Heart left ventricle (tissue), 13 donors: ENCODE measurements around the gene SOBP.

Source experiments
- POLR2A ChIP-seq, 2 donors: fragments of 450-650 bp; IDR thresholded peaks; one replicate each; pipeline ENCODE4 v1.6.1; 2017; ENCODE audit warnings: antibody characterized with exemption in 2 of 2, mild to moderate bottlenecking in 2 of 2, moderate library complexity in 2 of 2
- TF ChIP-seq, protein P1 (sequence below), 12 donors: fragments of 200-600 bp; sonication (generic) in 4 of 12; IDR thresholded peaks; one replicate each; pipeline versions ENCODE4 v1.5.0 to v1.8.0; 2018 to 2022; ENCODE audit warnings: antibody characterized with exemption in 12 of 12, mild to moderate bottlenecking in 5 of 12
- donor health status: ischemic (EF 13 %, LVEDD 7.1; RV severe dilation, severe dysfunction).
- donor health status: DM: no; HTN: yes; CAD: no.
- donor health status: DM: no; HTN: no; CAD: no.
- donor health status: ischemic (EF 25% LVEDD 6.9; RV normal size, moderate dysfunction).
- donor health status: ischemic (EF 25% LVEDD 5.7; RV mildly dilated, moderate dysfunction).
- donor health status: ischemic (EF 35%, LVEDD 5.7; RV mildly dilated, moderate dysfunction).
- donor health status: nonischemic (EF 11% LVEDD 7.7; RV severe dilation, severe dysfunction).
- donor health status: DM: yes; HTN: yes; CAD: no.
- donor health status: PGD.
- donor health status: ischemic (EF 29% LVEDD 5.4; RV normal size, mild dysfunction).
- donor health status: nonischemic (EF 23%, LVEDD 6.1; RV moderate dilation, normal function).

DNA sequence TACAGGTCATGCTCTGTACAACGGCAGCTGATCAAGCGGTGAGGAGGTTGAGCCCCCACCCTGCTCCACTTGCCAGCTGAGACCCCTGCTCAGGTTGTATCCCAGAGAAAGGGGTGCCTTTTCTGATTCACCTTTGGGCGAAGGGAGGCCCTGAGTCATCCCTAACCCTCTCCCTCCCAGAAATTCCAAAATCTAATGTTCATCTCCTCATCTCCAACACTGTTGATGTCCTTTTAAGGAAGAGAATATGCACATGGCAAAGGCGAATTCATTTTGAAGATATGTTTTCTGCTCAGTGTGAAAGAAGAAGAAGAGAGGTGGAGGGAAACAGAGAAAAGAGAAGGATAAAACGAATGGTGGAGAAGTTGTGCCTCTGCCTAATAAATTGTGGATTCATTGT lies 213.7 kb downstream of the SOBP start:
- TF ChIP-seq, protein P1, sequence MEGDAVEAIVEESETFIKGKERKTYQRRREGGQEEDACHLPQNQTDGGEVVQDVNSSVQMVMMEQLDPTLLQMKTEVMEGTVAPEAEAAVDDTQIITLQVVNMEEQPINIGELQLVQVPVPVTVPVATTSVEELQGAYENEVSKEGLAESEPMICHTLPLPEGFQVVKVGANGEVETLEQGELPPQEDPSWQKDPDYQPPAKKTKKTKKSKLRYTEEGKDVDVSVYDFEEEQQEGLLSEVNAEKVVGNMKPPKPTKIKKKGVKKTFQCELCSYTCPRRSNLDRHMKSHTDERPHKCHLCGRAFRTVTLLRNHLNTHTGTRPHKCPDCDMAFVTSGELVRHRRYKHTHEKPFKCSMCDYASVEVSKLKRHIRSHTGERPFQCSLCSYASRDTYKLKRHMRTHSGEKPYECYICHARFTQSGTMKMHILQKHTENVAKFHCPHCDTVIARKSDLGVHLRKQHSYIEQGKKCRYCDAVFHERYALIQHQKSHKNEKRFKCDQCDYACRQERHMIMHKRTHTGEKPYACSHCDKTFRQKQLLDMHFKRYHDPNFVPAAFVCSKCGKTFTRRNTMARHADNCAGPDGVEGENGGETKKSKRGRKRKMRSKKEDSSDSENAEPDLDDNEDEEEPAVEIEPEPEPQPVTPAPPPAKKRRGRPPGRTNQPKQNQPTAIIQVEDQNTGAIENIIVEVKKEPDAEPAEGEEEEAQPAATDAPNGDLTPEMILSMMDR (IDR thresholded peaks at IDR 0.05) = no peak
- TF ChIP-seq POLR2A (IDR thresholded peaks at IDR 0.05) = no peak
